Esophagus squamous epithelium (tissue), 5 donors: ENCODE results near the gene CD48. TPM values are rescaled to one million over a fixed set of nuclear protein-coding genes. Genes with fewer than 3 reads are reported as not detected.

ENCODE experiments used
- DNase-seq: peaks from one replicate; lab custom pipeline; 2025; lab: John Stamatoyannopoulos, UW
- H3K27ac ChIP-seq, 4 donors: fragments of 200-600 bp; sonication (generic); one replicate each; pipeline ENCODE4 v1.5.1; 2016 to 2019; ENCODE audit warnings: mild to moderate bottlenecking in 1 of 4
- H3K27me3 ChIP-seq, 4 donors: fragments of 200-600 bp; sonication (generic); 1 replicate in 3 of 4; 2 replicates in 1 of 4; pipeline versions ENCODE4 v1.5.1 to v1.6.0; 2017 to 2021; ENCODE audit warnings: antibody characterized with exemption in 1 of 4
- H3K36me3 ChIP-seq, 3 donors: fragments of 200-600 bp; sonication (generic); one replicate each; pipeline ENCODE4 v1.5.1; 2016 to 2019
- H3K4me1 ChIP-seq, 3 donors: fragments of 200-600 bp; sonication (generic); one replicate each; pipeline ENCODE4 v1.5.1; 2017 to 2019
- H3K4me3 ChIP-seq, 4 donors: fragments of 200-600 bp; sonication (generic); 1 replicate in 3 of 4; 2 replicates in 1 of 4; pipeline ENCODE4 v1.5.1; 2016 to 2019; ENCODE audit warnings: mild to moderate bottlenecking in 2 of 4, moderate library complexity in 1 of 4
- H3K9me3 ChIP-seq, 3 donors: fragments of 200-600 bp; sonication (generic); one replicate each; pipeline ENCODE4 v1.5.1; 2016 to 2019
- POLR2A ChIP-seq, 4 donors: fragments of 450-650 bp; IDR thresholded peaks; one replicate each; pipeline ENCODE4 v1.6.1; 2017; ENCODE audit warnings: antibody characterized with exemption in 4 of 4, mild to moderate bottlenecking in 4 of 4, moderate library complexity in 3 of 4
- WGBS, 2 donors: methylation state at CpG; one replicate each; pipeline ENCODE4 v1.1.5; 2018; 5-methylcytosine and 5-hydroxymethylcytosine counted together
- intact Hi-C: fragments of 100-400 bp; cut with DNase I; formaldehyde crosslinking; loops from one replicate; pipeline ENCODE4 v1.15.0; 2022
- total RNA-seq, 4 donors: library from RNA; depleted of rRNA; stranded (reverse); fragments of >200 nt; gene quantifications; one replicate each; pipeline ENCODE4 v1.1.0, GENCODE V29; 2016
- TF ChIP-seq, protein P1 (sequence below), 6 experiments: fragments of 450-650 bp in 4 of 6; fragments of 200-600 bp in 2 of 6; sonication (generic) in 2 of 6; IDR thresholded peaks; one replicate each; pipeline ENCODE4 v1.5.1; 2016 to 2019; ENCODE audit warnings: antibody characterized with exemption in 6 of 6, mild to moderate bottlenecking in 4 of 6, moderate library complexity in 4 of 6
- donor health status: DM: yes; HTN: yes; CAD: no.

The CD48 gene
- total RNA-seq, 4 donors from 2014 or later = 1.1 to 13.7 (median 5.3) TPM

DNA sequence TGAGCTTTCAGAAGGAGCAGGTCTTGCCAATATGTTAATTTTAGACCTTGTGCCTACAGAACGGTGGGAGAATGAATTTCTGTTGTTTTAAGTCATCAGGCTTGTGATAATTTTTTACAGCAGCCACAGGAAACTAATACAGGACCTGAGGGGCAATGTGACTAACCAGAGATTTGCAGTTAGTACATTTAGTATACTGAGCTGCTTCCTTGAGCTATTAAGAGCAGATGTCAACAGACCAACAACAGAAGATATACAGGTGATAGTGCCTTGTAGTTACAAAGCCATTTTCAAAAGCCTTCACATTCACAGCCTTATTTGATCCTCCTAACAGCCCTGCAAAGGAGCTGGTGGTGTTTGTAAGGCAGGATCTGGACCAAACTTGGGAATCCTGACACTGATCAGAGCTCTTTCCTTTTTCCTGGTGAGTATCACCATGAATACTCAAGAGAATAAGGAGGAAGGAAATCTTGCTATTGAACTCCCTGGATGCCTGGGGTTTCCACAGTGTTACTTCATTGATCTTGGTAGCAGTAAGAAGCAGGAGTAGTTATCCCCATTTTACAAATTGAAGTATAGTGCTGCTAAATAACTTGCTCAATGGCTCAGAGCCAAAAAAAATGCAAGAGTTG is 60.1 kb downstream of the CD48 start:
- Histone ChIP-seq H3K36me3 (no peaks in the 10 kb centered on the region), H3K4me3 (no peak overlapping the region), H3K27me3 (no peaks in the 10 kb centered on the region), H3K4me1 (peaks cover 0 to 9% (median 0%) of the 10 kb centered on the region in 3 donors), H3K27ac (no peak overlapping the region), H3K9me3 (no peaks in the 10 kb centered on the region)
- no peak for TF ChIP-seq POLR2A (IDR thresholded peaks at IDR 0.05)
- TF ChIP-seq, protein P1, sequence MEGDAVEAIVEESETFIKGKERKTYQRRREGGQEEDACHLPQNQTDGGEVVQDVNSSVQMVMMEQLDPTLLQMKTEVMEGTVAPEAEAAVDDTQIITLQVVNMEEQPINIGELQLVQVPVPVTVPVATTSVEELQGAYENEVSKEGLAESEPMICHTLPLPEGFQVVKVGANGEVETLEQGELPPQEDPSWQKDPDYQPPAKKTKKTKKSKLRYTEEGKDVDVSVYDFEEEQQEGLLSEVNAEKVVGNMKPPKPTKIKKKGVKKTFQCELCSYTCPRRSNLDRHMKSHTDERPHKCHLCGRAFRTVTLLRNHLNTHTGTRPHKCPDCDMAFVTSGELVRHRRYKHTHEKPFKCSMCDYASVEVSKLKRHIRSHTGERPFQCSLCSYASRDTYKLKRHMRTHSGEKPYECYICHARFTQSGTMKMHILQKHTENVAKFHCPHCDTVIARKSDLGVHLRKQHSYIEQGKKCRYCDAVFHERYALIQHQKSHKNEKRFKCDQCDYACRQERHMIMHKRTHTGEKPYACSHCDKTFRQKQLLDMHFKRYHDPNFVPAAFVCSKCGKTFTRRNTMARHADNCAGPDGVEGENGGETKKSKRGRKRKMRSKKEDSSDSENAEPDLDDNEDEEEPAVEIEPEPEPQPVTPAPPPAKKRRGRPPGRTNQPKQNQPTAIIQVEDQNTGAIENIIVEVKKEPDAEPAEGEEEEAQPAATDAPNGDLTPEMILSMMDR (IDR thresholded peaks at IDR 0.05) = no peak
- intact Hi-C loops = no loop called here
- no peak for DNase-seq
- WGBS, 2 donors = 8 to 19% methylated on average over 1 of the region's 1 CpG

DNA sequence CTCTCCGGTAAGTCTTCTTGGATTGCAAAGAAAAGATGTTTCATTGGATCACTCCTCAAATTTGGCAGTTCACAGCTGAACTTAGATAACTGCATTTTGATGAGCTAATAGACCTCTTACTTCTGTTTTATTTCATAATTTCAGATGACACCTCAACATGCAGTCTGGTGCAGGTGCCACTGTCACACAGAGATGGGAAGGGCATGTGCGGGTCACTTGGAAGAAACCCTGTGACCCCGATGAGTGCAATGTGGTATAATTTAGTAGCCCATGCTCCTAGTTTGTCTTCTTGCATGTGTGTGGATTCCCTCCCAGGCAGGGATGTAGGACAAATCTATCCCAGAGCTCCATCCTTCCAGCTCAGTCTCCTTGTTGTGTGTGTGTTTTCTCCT is 64.3 kb downstream of the CD48 start:
- H3K27ac ChIP-seq = peak overlapping the region in 2 of 4 donors; percentile 49 to 52
- DNase-seq = no peak
- intact Hi-C loops = no loop called here
- WGBS, 2 donors = 67 to 74% methylated on average over 3 of the region's 3 CpGs
- H3K4me1 ChIP-seq = peaks cover 0 to 9% (median 0%) of the 10 kb centered on the region in 3 donors
- TF ChIP-seq, protein P1 (IDR thresholded peaks at IDR 0.05) = no peak
- no peak for TF ChIP-seq POLR2A (IDR thresholded peaks at IDR 0.05)
- peak overlapping the region in 3 of 4 donors; percentile 13 to 52 (median 35) for H3K4me3 ChIP-seq
- H3K27me3 ChIP-seq = no peaks in the 10 kb centered on the region
- H3K9me3 ChIP-seq = no peaks in the 10 kb centered on the region
- no peaks in the 10 kb centered on the region for H3K36me3 ChIP-seq

DNA sequence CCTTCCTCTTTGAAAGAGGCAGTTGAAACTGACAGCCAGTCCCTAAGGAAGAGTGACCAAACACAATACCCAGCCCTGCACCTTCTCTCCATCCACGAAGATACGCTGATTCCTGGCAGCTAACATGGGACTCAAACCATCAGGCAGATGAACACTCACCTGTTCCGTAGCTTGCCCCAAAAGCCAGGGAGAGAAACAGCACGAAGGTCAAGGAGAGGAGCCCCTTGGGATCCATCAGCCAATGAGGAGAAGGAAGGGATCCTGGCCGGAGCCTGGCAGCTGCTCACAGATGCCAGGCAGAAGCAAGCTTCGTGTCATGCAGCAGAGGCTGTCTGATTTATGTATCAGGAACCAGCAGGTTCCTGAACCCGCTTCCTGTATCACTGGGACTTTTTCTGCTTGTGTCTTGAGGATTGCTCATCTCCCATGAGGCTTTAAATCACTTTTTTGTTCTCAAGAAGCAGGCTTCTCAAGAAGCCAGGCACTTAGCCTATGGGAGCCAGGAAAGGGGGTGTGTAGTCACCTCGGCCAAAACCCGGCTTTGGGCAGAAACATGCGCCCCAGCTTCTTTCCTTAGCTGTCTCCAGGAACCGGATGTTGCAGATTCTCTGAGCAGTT is 64.8 kb downstream of the CD48 start, which contains the start of gene SLAMF1:
Gene SLAMF1 (minus strand): TSS at position 334 of the 618 bp plus-strand sequence. CDS start 99 bp downstream, at position 235.
- intact Hi-C loops = no loop called here
- H3K27me3 ChIP-seq = no peaks in the 10 kb centered on the region
- peak within 1 kb of the TSS; percentile 11 to 52 (median 32) for H3K27ac ChIP-seq
- peak within 1 kb of the TSS; percentile 0 to 52 (median 24) for H3K4me3 ChIP-seq
- peaks cover 0 to 9% (median 0%) of the 10 kb centered on the region in 3 donors for H3K4me1 ChIP-seq
- no peaks in the 10 kb centered on the region for H3K9me3 ChIP-seq
- 37 to 39% methylated on average over 9 to 11 of the region's 11 CpGs for WGBS, 2 donors
- peak in 1 of 4 donors; percentile 51 for TF ChIP-seq POLR2A (IDR thresholded peaks at IDR 0.05)
- TF ChIP-seq, protein P1 (IDR thresholded peaks at IDR 0.05) = no peak
- no peak for DNase-seq
- no peaks in the 10 kb centered on the region for H3K36me3 ChIP-seq

DNA sequence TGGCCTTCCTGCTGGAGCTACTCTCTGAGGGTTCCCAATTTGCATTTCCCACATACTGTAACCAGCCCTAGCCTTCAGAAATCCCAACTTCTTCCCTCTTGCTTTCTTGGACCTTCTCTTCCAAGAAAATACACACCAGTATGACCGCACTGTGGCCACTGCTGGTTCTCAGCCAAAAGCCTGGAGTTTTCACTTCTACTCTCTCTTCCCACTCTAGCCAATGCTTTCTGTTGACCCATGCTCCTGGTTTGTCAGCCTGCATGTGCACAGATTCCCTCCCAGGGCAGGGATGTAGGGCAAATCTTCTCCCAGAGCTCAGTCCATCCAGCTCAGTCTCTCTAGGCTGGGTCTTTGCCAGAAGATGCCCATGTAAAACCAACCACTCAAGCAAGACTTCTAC is 65.4 kb downstream of the CD48 start:
- WGBS, 2 donors = 64 to 77% methylated on average over 1 of the region's 1 CpG
- Histone ChIP-seq H3K27ac (peak overlapping the region in 3 of 4 donors; percentile 11 to 52 (median 49)), H3K4me1 (peaks cover 0 to 4% (median 0%) of the 10 kb centered on the region in 3 donors), H3K36me3 (no peaks in the 10 kb centered on the region), H3K27me3 (no peaks in the 10 kb centered on the region), H3K9me3 (no peaks in the 10 kb centered on the region), H3K4me3 (peak overlapping the region; percentile 0 to 52 (median 24))
- TF ChIP-seq, protein P1 (IDR thresholded peaks at IDR 0.05) = no peak
- no peak for TF ChIP-seq POLR2A (IDR thresholded peaks at IDR 0.05)
- intact Hi-C loops = no loop called here
- no peak for DNase-seq
